Measurements from ENCODE around the gene TMEM151B.

The TMEM151B gene

GRCh38 chr6:44225579-44226325, 44.5 kb upstream of the TMEM151B start:
- Histone ChIP-seq H3K4me3 (ENCODE audit: severe bottlenecking) (no peak overlapping the region), H3K36me3 (ENCODE audit: low read depth) (peaks cover 10% of the 10 kb centered on the region), H3K4me1 (ENCODE audit: insufficient read depth, poor library complexity, severe bottlenecking) (peaks cover 13% of the 10 kb centered on the region), H3K27ac (ENCODE audit: poor library complexity, severe bottlenecking) (no peak overlapping the region), H3K27me3 (ENCODE audit: insufficient read depth, poor library complexity, severe bottlenecking) (no peaks in the 10 kb centered on the region), H3K9me3 (ENCODE audit: severe bottlenecking) (no peaks in the 10 kb centered on the region)
- no peak for ATAC-seq (ENCODE audit: low read depth)
- TF ChIP-seq CTCF (IDR thresholded peaks at IDR 0.05; ENCODE audit: poor library complexity, severe bottlenecking): no peak
- no peak for DNase-seq (ENCODE audit: low spot score)

- H3K27ac ChIP-seq (ENCODE audit: poor library complexity, severe bottlenecking): no peak overlapping the region
Measured at GRCh38 chr6:44226368-44227147, 43.7 kb upstream of the TMEM151B start.

GRCh38 chr6:44227148-44227793, 43.0 kb upstream of the TMEM151B start:
- Histone ChIP-seq H3K4me3 (ENCODE audit: severe bottlenecking) (no peak overlapping the region), H3K9me3 (ENCODE audit: severe bottlenecking) (no peaks in the 10 kb centered on the region), H3K27me3 (ENCODE audit: insufficient read depth, poor library complexity, severe bottlenecking) (no peaks in the 10 kb centered on the region), H3K36me3 (ENCODE audit: low read depth) (peaks cover 25% of the 10 kb centered on the region), H3K4me1 (ENCODE audit: insufficient read depth, poor library complexity, severe bottlenecking) (peaks cover 9% of the 10 kb centered on the region), H3K27ac (ENCODE audit: poor library complexity, severe bottlenecking) (no peak overlapping the region)
- no peak for DNase-seq (ENCODE audit: low spot score)
- no peak for ATAC-seq (ENCODE audit: low read depth)
- TF ChIP-seq CTCF (IDR thresholded peaks at IDR 0.05; ENCODE audit: poor library complexity, severe bottlenecking): no peak

More at GRCh38 chr6:44226368-44227147, 43.7 kb upstream of the TMEM151B start:
- no peak for ATAC-seq (ENCODE audit: low read depth)
- Histone ChIP-seq H3K4me3 (ENCODE audit: severe bottlenecking) (no peak overlapping the region), H3K4me1 (ENCODE audit: insufficient read depth, poor library complexity, severe bottlenecking) (peaks cover 13% of the 10 kb centered on the region), H3K9me3 (ENCODE audit: severe bottlenecking) (no peaks in the 10 kb centered on the region), H3K36me3 (ENCODE audit: low read depth) (peaks cover 18% of the 10 kb centered on the region), H3K27me3 (ENCODE audit: insufficient read depth, poor library complexity, severe bottlenecking) (no peaks in the 10 kb centered on the region)
- no peak for DNase-seq (ENCODE audit: low spot score)
- no peak for TF ChIP-seq CTCF (IDR thresholded peaks at IDR 0.05; ENCODE audit: poor library complexity, severe bottlenecking)

GRCh38 chr6:44228031-44228430, 42.2 kb upstream of the TMEM151B start:
- no peak for ATAC-seq (ENCODE audit: low read depth)
- H3K36me3 ChIP-seq (ENCODE audit: low read depth): peaks cover 29% of the 10 kb centered on the region

More at GRCh38 chr6:44228031-44228430, 42.2 kb upstream of the TMEM151B start:
- DNase-seq (ENCODE audit: low spot score): no peak
- TF ChIP-seq CTCF (IDR thresholded peaks at IDR 0.05; ENCODE audit: poor library complexity, severe bottlenecking): no peak
- Histone ChIP-seq H3K9me3 (ENCODE audit: severe bottlenecking) (no peaks in the 10 kb centered on the region), H3K27me3 (ENCODE audit: insufficient read depth, poor library complexity, severe bottlenecking) (no peaks in the 10 kb centered on the region), H3K27ac (ENCODE audit: poor library complexity, severe bottlenecking) (no peak overlapping the region), H3K4me3 (ENCODE audit: severe bottlenecking) (no peak overlapping the region), H3K4me1 (ENCODE audit: insufficient read depth, poor library complexity, severe bottlenecking) (peaks cover 9% of the 10 kb centered on the region)
